ENCODE data around the gene CENATAC. TPM values are rescaled to one million over a fixed set of nuclear protein-coding genes. Genes with fewer than 3 reads are reported as not detected.

CENATAC gene
- total and polyA plus RNA-seq, 9 of the 15 experiments (the other 6 are each of a cell fraction or from before 2014, with no cell fraction given): 2.4 to 25.5 (median 13.7) TPM

DNA sequence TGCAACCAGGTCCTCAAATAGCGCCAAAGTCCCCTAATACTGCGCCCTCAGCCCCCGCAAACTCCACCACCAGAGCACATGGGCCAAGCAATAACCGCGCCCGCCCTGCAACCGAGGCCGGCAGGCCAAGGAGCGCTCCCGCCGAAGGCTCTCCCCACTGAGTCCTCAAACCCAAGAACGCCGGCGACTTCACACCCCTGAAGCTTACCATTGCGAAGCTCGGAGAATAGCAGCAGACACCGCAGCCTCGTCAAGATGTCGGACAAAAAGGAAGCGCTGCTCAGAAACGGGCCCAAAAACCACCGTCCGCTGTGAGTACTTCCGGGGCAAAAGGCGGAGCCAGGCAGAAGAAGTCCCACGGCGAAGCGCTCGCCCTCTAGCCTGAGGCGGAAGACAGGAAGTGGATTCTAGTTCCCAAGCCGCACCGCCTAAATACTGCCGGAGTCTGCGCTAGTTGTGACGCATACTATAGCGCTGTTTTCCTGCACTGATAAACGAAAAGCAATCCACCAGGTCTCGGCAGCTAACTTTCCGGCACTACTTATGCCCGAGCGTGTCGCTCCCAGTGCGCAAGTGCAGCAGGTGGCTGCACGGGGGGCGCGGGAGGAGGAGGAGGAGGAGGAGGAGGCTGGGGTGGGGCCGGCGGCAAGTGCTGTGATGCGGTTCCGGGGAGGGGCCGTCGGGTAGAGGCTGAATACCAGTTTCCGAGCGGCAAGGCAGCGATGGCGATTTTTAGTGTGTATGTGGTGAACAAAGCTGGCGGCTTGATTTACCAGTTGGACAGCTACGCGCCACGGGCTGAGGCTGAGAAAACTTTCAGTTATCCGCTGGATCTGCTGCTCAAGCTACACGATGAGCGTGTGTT is 20.4 kb downstream of the CENATAC start, which contains the start of the genes RPS25 and TRAPPC4 (continued):
- TF ChIP-seq, protein P1, sequence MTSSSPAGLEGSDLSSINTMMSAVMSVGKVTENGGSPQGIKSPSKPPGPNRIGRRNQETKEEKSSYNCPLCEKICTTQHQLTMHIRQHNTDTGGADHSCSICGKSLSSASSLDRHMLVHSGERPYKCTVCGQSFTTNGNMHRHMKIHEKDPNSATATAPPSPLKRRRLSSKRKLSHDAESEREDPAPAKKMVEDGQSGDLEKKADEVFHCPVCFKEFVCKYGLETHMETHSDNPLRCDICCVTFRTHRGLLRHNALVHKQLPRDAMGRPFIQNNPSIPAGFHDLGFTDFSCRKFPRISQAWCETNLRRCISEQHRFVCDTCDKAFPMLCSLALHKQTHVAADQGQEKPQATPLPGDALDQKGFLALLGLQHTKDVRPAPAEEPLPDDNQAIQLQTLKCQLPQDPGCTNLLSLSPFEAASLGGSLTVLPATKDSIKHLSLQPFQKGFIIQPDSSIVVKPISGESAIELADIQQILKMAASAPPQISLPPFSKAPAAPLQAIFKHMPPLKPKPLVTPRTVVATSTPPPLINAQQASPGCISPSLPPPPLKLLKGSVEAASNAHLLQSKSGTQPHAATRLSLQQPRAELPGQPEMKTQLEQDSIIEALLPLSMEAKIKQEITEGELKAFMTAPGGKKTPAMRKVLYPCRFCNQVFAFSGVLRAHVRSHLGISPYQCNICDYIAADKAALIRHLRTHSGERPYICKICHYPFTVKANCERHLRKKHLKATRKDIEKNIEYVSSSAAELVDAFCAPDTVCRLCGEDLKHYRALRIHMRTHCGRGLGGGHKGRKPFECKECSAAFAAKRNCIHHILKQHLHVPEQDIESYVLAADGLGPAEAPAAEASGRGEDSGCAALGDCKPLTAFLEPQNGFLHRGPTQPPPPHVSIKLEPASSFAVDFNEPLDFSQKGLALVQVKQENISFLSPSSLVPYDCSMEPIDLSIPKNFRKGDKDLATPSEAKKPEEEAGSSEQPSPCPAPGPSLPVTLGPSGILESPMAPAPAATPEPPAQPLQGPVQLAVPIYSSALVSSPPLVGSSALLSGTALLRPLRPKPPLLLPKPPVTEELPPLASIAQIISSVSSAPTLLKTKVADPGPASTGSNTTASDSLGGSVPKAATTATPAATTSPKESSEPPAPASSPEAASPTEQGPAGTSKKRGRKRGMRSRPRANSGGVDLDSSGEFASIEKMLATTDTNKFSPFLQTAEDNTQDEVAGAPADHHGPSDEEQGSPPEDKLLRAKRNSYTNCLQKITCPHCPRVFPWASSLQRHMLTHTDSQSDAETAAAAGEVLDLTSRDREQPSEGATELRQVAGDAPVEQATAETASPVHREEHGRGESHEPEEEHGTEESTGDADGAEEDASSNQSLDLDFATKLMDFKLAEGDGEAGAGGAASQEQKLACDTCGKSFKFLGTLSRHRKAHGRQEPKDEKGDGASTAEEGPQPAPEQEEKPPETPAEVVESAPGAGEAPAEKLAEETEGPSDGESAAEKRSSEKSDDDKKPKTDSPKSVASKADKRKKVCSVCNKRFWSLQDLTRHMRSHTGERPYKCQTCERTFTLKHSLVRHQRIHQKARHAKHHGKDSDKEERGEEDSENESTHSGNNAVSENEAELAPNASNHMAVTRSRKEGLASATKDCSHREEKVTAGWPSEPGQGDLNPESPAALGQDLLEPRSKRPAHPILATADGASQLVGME (CRISPR knock-in tag; IDR thresholded peaks at IDR 0.05): no peak
- TF ChIP-seq, protein P2, sequence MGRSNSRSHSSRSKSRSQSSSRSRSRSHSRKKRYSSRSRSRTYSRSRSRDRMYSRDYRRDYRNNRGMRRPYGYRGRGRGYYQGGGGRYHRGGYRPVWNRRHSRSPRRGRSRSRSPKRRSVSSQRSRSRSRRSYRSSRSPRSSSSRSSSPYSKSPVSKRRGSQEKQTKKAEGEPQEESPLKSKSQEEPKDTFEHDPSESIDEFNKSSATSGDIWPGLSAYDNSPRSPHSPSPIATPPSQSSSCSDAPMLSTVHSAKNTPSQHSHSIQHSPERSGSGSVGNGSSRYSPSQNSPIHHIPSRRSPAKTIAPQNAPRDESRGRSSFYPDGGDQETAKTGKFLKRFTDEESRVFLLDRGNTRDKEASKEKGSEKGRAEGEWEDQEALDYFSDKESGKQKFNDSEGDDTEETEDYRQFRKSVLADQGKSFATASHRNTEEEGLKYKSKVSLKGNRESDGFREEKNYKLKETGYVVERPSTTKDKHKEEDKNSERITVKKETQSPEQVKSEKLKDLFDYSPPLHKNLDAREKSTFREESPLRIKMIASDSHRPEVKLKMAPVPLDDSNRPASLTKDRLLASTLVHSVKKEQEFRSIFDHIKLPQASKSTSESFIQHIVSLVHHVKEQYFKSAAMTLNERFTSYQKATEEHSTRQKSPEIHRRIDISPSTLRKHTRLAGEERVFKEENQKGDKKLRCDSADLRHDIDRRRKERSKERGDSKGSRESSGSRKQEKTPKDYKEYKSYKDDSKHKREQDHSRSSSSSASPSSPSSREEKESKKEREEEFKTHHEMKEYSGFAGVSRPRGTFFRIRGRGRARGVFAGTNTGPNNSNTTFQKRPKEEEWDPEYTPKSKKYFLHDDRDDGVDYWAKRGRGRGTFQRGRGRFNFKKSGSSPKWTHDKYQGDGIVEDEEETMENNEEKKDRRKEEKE (IDR thresholded peaks at IDR 0.05; ENCODE audit: borderline replicate concordance in 1 of 2, control insufficient read depth in 1 of 2, low read depth in 2 of 2, low read length in 1 of 2): peak in 1 of 2 experiments; percentile 90; a peak in 2 of 4 replicates
- no peak for TF ChIP-seq ZNF586 (CRISPR knock-in tag; conservative IDR thresholded peaks at IDR 0.05)
- TF ChIP-seq, protein P3, sequence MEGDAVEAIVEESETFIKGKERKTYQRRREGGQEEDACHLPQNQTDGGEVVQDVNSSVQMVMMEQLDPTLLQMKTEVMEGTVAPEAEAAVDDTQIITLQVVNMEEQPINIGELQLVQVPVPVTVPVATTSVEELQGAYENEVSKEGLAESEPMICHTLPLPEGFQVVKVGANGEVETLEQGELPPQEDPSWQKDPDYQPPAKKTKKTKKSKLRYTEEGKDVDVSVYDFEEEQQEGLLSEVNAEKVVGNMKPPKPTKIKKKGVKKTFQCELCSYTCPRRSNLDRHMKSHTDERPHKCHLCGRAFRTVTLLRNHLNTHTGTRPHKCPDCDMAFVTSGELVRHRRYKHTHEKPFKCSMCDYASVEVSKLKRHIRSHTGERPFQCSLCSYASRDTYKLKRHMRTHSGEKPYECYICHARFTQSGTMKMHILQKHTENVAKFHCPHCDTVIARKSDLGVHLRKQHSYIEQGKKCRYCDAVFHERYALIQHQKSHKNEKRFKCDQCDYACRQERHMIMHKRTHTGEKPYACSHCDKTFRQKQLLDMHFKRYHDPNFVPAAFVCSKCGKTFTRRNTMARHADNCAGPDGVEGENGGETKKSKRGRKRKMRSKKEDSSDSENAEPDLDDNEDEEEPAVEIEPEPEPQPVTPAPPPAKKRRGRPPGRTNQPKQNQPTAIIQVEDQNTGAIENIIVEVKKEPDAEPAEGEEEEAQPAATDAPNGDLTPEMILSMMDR (IDR thresholded peaks at IDR 0.05 in 2 of 3, conservative IDR thresholded peaks at IDR 0.05 in 1 of 3; ENCODE audit: insufficient read depth in 2 of 3, low read depth in 1 of 3, low read length in 3 of 3): no peak
- TF ChIP-seq RBM17 (IDR thresholded peaks at IDR 0.05; ENCODE audit: borderline replicate concordance, low read depth, low read length): no peak
- no peak for TF ChIP-seq FOXM1 (IDR thresholded peaks at IDR 0.05; ENCODE audit: low read depth)
- TF ChIP-seq FOXM1 (CRISPR knock-in tag; IDR thresholded peaks at IDR 0.05; ENCODE audit: low read depth): no peak; the same call in 1 of the 2 replicates
- no peak for TF ChIP-seq GATAD2A (IDR thresholded peaks at IDR 0.05)
- TF ChIP-seq, protein P4, sequence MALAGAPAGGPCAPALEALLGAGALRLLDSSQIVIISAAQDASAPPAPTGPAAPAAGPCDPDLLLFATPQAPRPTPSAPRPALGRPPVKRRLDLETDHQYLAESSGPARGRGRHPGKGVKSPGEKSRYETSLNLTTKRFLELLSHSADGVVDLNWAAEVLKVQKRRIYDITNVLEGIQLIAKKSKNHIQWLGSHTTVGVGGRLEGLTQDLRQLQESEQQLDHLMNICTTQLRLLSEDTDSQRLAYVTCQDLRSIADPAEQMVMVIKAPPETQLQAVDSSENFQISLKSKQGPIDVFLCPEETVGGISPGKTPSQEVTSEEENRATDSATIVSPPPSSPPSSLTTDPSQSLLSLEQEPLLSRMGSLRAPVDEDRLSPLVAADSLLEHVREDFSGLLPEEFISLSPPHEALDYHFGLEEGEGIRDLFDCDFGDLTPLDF (CRISPR knock-in tag; IDR thresholded peaks at IDR 0.05): peak; percentile 53
- no peak for TF ChIP-seq ZNF830 (CRISPR knock-in tag; IDR thresholded peaks at IDR 0.05)
- no peak for TF ChIP-seq SMAD2 (IDR thresholded peaks at IDR 0.05; ENCODE audit: low read depth, low read length)
- peak; percentile 80; the same call in 1 of the 2 replicates for TF ChIP-seq SREBF1 (IDR thresholded peaks at IDR 0.05; ENCODE audit: borderline replicate concordance, low read depth, low read length)
- peak; percentile 83 for TF ChIP-seq POLR2H (tag; IDR thresholded peaks at IDR 0.05; ENCODE audit: low read depth)
- peak; percentile 80 for TF ChIP-seq MTA2 (IDR thresholded peaks at IDR 0.05; ENCODE audit: low read depth)
